Vagina (tissue), 2 donors: ENCODE measurements around the gene DENND2A. TPM values are rescaled to one million over a fixed set of nuclear protein-coding genes. Genes with fewer than 3 reads are reported as not detected.

Experiments
- DNase-seq, 2 donors: peaks; one replicate each; pipeline ENCODE4 v3.0.0-alpha.2; 2017; ENCODE audit errors: extremely low spot score in 2 of 2
- H3K27ac ChIP-seq: fragments of 200-600 bp; sonication (generic); one replicate; pipeline ENCODE4 v1.5.1; 2019
- H3K27me3 ChIP-seq: fragments of 200-600 bp; sonication (generic); one replicate; pipeline ENCODE4 v1.5.1; 2019
- H3K36me3 ChIP-seq, 2 donors: fragments of 200-600 bp; sonication (generic); one replicate each; pipeline ENCODE4 v1.5.1; 2017 to 2019
- H3K4me1 ChIP-seq: fragments of 200-600 bp; sonication (generic); one replicate; pipeline ENCODE4 v1.5.1; 2019
- H3K4me3 ChIP-seq, 2 donors: fragments of 200-600 bp; sonication (generic); 1 replicate in 1 of 2; 2 replicates in 1 of 2; pipeline ENCODE4 v1.5.1; 2016 to 2019
- H3K9me3 ChIP-seq: fragments of 200-600 bp; sonication (generic); one replicate; pipeline ENCODE4 v1.5.1; 2019
- POLR2A ChIP-seq, 2 donors: fragments of 450-650 bp; IDR thresholded peaks; one replicate each; pipeline ENCODE4 v1.6.1; 2017; ENCODE audit warnings: antibody characterized with exemption in 2 of 2, mild to moderate bottlenecking in 2 of 2, moderate library complexity in 2 of 2
- POLR2AphosphoS5 ChIP-seq, 2 donors: sonication (generic); formaldehyde crosslinking; IDR thresholded peaks; one replicate each; pipeline ENCODE4 v1.9.0; 2017; ENCODE audit warnings: antibody characterized with exemption in 2 of 2, mild to moderate bottlenecking in 2 of 2, low read depth in 1 of 2; ENCODE audit not compliant: insufficient read depth in 1 of 2
- intact Hi-C: fragments of 100-400 bp; cut with DNase I; formaldehyde crosslinking; loops from one replicate; pipeline ENCODE4 v1.15.1; 2023
- total RNA-seq: library from RNA; depleted of rRNA; stranded (reverse); fragments of >200 nt; gene quantifications from one replicate; pipeline ENCODE4 v1.2.3, GENCODE V29; 2016
- TF ChIP-seq, protein P1 (sequence below), 3 experiments: fragments of 450-650 bp in 2 of 3; fragments of 200-600 bp in 1 of 3; sonication (generic) in 1 of 3; IDR thresholded peaks; one replicate each; pipeline ENCODE4 v1.5.1; 2017 to 2019; ENCODE audit warnings: antibody characterized with exemption in 3 of 3, mild to moderate bottlenecking in 2 of 3, moderate library complexity in 2 of 3

The DENND2A gene
- total RNA-seq, 1 donor from 2014 or later: 17.4 TPM

DNA sequence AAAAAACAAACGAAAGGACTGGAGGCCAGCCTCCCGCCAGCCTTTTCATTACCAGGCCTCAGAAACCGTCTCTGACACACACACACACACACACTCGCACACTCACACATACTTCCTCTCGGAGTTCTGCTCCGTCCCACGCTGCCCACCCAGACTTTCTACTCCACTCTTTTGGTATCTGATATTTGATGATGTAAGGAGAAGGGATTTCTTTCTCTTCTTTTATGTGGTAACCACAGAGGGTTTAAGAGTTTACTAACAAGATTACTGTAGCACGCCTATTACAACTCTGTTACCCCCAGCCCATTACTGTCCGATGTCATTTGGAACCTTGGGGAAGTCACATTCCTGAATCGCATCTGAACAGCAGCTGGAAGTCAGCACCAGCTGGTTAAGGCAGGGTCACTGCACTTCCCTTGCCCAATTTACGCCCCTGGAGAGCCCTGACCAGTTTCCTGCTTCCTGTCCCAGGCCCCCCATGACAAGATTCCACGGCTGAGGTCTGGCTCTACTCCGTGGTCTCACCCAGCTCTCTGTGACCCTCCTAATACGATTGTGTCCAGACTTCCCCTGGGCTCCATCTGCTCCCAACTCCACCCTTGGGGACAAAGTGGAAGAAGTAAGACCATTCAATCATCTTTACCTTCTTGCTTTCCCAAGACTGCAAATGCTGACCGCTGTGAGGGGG lies 1.1 kb downstream of the DENND2A start:
- TF ChIP-seq, protein P1, sequence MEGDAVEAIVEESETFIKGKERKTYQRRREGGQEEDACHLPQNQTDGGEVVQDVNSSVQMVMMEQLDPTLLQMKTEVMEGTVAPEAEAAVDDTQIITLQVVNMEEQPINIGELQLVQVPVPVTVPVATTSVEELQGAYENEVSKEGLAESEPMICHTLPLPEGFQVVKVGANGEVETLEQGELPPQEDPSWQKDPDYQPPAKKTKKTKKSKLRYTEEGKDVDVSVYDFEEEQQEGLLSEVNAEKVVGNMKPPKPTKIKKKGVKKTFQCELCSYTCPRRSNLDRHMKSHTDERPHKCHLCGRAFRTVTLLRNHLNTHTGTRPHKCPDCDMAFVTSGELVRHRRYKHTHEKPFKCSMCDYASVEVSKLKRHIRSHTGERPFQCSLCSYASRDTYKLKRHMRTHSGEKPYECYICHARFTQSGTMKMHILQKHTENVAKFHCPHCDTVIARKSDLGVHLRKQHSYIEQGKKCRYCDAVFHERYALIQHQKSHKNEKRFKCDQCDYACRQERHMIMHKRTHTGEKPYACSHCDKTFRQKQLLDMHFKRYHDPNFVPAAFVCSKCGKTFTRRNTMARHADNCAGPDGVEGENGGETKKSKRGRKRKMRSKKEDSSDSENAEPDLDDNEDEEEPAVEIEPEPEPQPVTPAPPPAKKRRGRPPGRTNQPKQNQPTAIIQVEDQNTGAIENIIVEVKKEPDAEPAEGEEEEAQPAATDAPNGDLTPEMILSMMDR (IDR thresholded peaks at IDR 0.05): no peak
- TF ChIP-seq POLR2AphosphoS5 (IDR thresholded peaks at IDR 0.05; ENCODE audit: insufficient read depth in 1 of 2, low read depth in 1 of 2): no peak
- TF ChIP-seq POLR2A (IDR thresholded peaks at IDR 0.05): no peak
- DNase-seq: no peak
- H3K36me3 ChIP-seq: no peaks in the 10 kb centered on the region
- H3K27me3 ChIP-seq: no peaks in the 10 kb centered on the region
- H3K4me3 ChIP-seq: peak overlapping the region; percentile 66 to 91
- H3K4me1 ChIP-seq: peaks cover 49% of the 10 kb centered on the region
- intact Hi-C loops: no loop called here
- H3K9me3 ChIP-seq: no peaks in the 10 kb centered on the region
- peak overlapping the region; percentile 87 for H3K27ac ChIP-seq

GRCh38 chr7:140638173-140638791 lies 2.3 kb downstream of the DENND2A start:
- Histone ChIP-seq H3K27me3 (no peaks in the 10 kb centered on the region), H3K4me3 (peak overlapping the region in 1 of 2 donors; percentile 91), H3K27ac (peak overlapping the region; percentile 87), H3K4me1 (peaks cover 49% of the 10 kb centered on the region), H3K36me3 (no peaks in the 10 kb centered on the region), H3K9me3 (no peaks in the 10 kb centered on the region)
- TF ChIP-seq POLR2A (IDR thresholded peaks at IDR 0.05): no peak
- no peak for DNase-seq
- intact Hi-C loops: no loop called here

- H3K9me3 ChIP-seq: no peaks in the 10 kb centered on the region
- H3K4me3 ChIP-seq: no peak overlapping the region
- TF ChIP-seq, protein P1 (IDR thresholded peaks at IDR 0.05): no peak
- TF ChIP-seq POLR2AphosphoS5 (IDR thresholded peaks at IDR 0.05; ENCODE audit: insufficient read depth in 1 of 2, low read depth in 1 of 2) (no peak), POLR2A (IDR thresholded peaks at IDR 0.05) (no peak)
- H3K27me3 ChIP-seq: no peaks in the 10 kb centered on the region
- peak overlapping the region; percentile 87 for H3K27ac ChIP-seq
- DNase-seq: no peak
- peaks cover 49% of the 10 kb centered on the region for H3K4me1 ChIP-seq
- intact Hi-C loops: no loop called here
- H3K36me3 ChIP-seq: no peaks in the 10 kb centered on the region
Measured at GRCh38 chr7:140637400-140637799, 3.2 kb downstream of the DENND2A start.

- DNase-seq: no peak
- Histone ChIP-seq H3K36me3 (no peaks in the 10 kb centered on the region), H3K27me3 (no peaks in the 10 kb centered on the region), H3K9me3 (no peaks in the 10 kb centered on the region), H3K27ac (peak overlapping the region; percentile 27), H3K4me1 (peaks cover 44% of the 10 kb centered on the region), H3K4me3 (no peak overlapping the region)
- intact Hi-C loops: no loop called here
- TF ChIP-seq, protein P1 (IDR thresholded peaks at IDR 0.05): no peak
- TF ChIP-seq POLR2AphosphoS5 (IDR thresholded peaks at IDR 0.05; ENCODE audit: insufficient read depth in 1 of 2, low read depth in 1 of 2) (no peak), POLR2A (IDR thresholded peaks at IDR 0.05) (no peak)
Measured at GRCh38 chr7:140635816-140636215, 4.8 kb downstream of the DENND2A start.

DNA sequence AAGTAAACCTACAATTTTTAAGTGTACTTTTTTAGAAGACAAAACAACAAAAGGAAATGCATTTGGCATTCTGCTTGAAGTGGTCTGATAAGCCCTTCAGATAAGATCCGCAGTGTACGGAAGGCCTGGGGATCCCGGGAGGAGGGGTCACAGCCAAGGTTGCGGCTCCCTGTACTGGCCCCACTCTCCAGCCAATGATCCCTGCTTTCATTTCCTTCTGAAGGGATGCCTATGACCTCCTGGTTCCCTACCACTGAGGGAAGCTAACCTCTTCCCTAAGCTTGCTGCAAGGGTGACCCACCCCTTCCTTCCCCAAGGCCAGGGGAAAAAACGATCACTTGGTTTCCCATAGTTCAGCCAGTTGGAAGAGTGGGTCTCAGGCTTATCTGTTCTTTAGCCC lies 5.3 kb downstream of the DENND2A start:
- no peaks in the 10 kb centered on the region for H3K36me3 ChIP-seq
- peak overlapping the region; percentile 27 for H3K27ac ChIP-seq
- peaks cover 43% of the 10 kb centered on the region for H3K4me1 ChIP-seq
- intact Hi-C loops: no loop called here
- H3K9me3 ChIP-seq: no peaks in the 10 kb centered on the region
- H3K4me3 ChIP-seq: no peak overlapping the region
- H3K27me3 ChIP-seq: no peaks in the 10 kb centered on the region
- TF ChIP-seq POLR2AphosphoS5 (IDR thresholded peaks at IDR 0.05; ENCODE audit: insufficient read depth in 1 of 2, low read depth in 1 of 2) (no peak), POLR2A (IDR thresholded peaks at IDR 0.05) (no peak)
- TF ChIP-seq, protein P1 (IDR thresholded peaks at IDR 0.05): no peak
- no peak for DNase-seq
